HG03039 (cell line): ENCODE data around the gene ZDHHC19.
"Not testable (repeated sequence)": the region's sequence is repeated elsewhere in the genome, so short reads cannot be mapped to it uniquely, and the experiment has no call there.

Source experiments
- ATAC-seq: cut with Tn5 transposase; IDR thresholded peaks from one replicate; pipeline ENCODE4 v1.9.1; 2021; ENCODE audit warnings: mild to moderate bottlenecking, moderate library complexity; ENCODE audit not compliant: unreplicated experiment

Gene ZDHHC19

GRCh38 chr3:196210673-196211556 is at the start of gene ZDHHC19:
Gene ZDHHC19 (minus strand): TSS chr3:196211400. CDS start chr3:196211315, 85 bp downstream.
- no peak for ATAC-seq

GRCh38 chr3:196260784-196261183 is 49.6 kb upstream of the ZDHHC19 start:
- no peak for ATAC-seq

- ATAC-seq: no peak
Observed at GRCh38 chr3:196255776-196256175, 44.6 kb upstream of the ZDHHC19 start.

GRCh38 chr3:196254376-196255283 is 43.4 kb upstream of the ZDHHC19 start:
- ATAC-seq: no peak

- no peak for ATAC-seq
Observed at GRCh38 chr3:196251918-196252317, 40.7 kb upstream of the ZDHHC19 start.

GRCh38 chr3:196246612-196247308 is 35.6 kb upstream of the ZDHHC19 start:
- ATAC-seq: no peak

GRCh38 chr3:196244166-196244565 is 33.0 kb upstream of the ZDHHC19 start:
- not testable (repeated sequence) for ATAC-seq

GRCh38 chr3:196241704-196242103 is 30.5 kb upstream of the ZDHHC19 start:
- ATAC-seq: no peak

- ATAC-seq: no peak
Observed at GRCh38 chr3:196240424-196240823, 29.2 kb upstream of the ZDHHC19 start.

GRCh38 chr3:196238612-196239560 is 27.7 kb upstream of the ZDHHC19 start:
- ATAC-seq: no peak

- ATAC-seq: no peak
Observed at GRCh38 chr3:196237203-196237602, 26.0 kb upstream of the ZDHHC19 start.

- no peak for ATAC-seq
Observed at GRCh38 chr3:196236223-196236622, 25.0 kb upstream of the ZDHHC19 start.

GRCh38 chr3:196235452-196236122 is 24.4 kb upstream of the ZDHHC19 start:
- no peak for ATAC-seq

GRCh38 chr3:196232882-196233251 is 21.7 kb upstream of the ZDHHC19 start:
- ATAC-seq: no peak

- no peak for ATAC-seq
Observed at GRCh38 chr3:196232154-196232881, 21.1 kb upstream of the ZDHHC19 start.

GRCh38 chr3:196227629-196228493 is 16.7 kb upstream of the ZDHHC19 start:
- ATAC-seq: no peak

- ATAC-seq: no peak
Observed at GRCh38 chr3:196227121-196227561, 15.9 kb upstream of the ZDHHC19 start.
